ENCODE results near the gene MANBA.
"Not testable (repeated sequence)": the region's sequence is repeated elsewhere in the genome, so short reads cannot be mapped to it uniquely, and the experiment has no call there.

MANBA gene

GRCh38 chr4:102761296-102761701 lies 531 bp upstream of the MANBA start:
- no peak for DNase-seq

- peak; percentile 10 for DNase-seq
Measured at GRCh38 chr4:102759831-102760644, 730 bp downstream of the MANBA start.

GRCh38 chr4:102758241-102759160 lies 2.3 kb downstream of the MANBA start:
- no peak for DNase-seq

GRCh38 chr4:102757681-102758080 lies 3.1 kb downstream of the MANBA start:
- DNase-seq = no peak

- DNase-seq = no peak
Measured at GRCh38 chr4:102754044-102754443, 6.7 kb downstream of the MANBA start.

GRCh38 chr4:102751941-102752340 lies 8.8 kb downstream of the MANBA start:
- DNase-seq = no peak

- DNase-seq = not testable (repeated sequence)
Measured at GRCh38 chr4:102743352-102743751, 17.4 kb downstream of the MANBA start.

- not testable (repeated sequence) for DNase-seq
Measured at GRCh38 chr4:102738802-102739201, 22.0 kb downstream of the MANBA start.

GRCh38 chr4:102736636-102737549 lies 23.9 kb downstream of the MANBA start:
- DNase-seq = peak; percentile 46

GRCh38 chr4:102735582-102735981 lies 25.2 kb downstream of the MANBA start:
- DNase-seq = no peak

GRCh38 chr4:102734591-102735385 lies 26.0 kb downstream of the MANBA start:
- no peak for DNase-seq

- no peak for DNase-seq
Measured at GRCh38 chr4:102734116-102734515, 26.7 kb downstream of the MANBA start.

GRCh38 chr4:102733084-102733483 lies 27.7 kb downstream of the MANBA start:
- no peak for DNase-seq

- DNase-seq = no peak
Measured at GRCh38 chr4:102732678-102733077, 28.1 kb downstream of the MANBA start.

GRCh38 chr4:102730968-102731533 lies 29.7 kb downstream of the MANBA start:
- no peak for DNase-seq

- not testable (repeated sequence) for DNase-seq
Measured at GRCh38 chr4:102729486-102729885, 31.3 kb downstream of the MANBA start.

- DNase-seq = not testable (repeated sequence)
Measured at GRCh38 chr4:102726919-102727318, 33.8 kb downstream of the MANBA start.

GRCh38 chr4:102726068-102726467 lies 34.7 kb downstream of the MANBA start:
- DNase-seq = no peak

- DNase-seq = no peak
Measured at GRCh38 chr4:102725229-102725628, 35.5 kb downstream of the MANBA start.

GRCh38 chr4:102723511-102723910 lies 37.3 kb downstream of the MANBA start:
- peak; percentile 56 for DNase-seq

- no peak for DNase-seq
Measured at GRCh38 chr4:102722740-102723139, 38.0 kb downstream of the MANBA start.

Measured in COR-L47 (cell line).